Loucy (cell line): ENCODE data around the gene MRLN.

ENCODE experiments used
- H2AFZ ChIP-seq: fragments of 200-600 bp; sonication (generic); 2 replicates; pipeline ENCODE4 v1.6.0; 2016; ENCODE audit warnings: antibody characterized with exemption, mild to moderate bottlenecking, low read length, moderate library complexity
- H3F3A ChIP-seq: fragments of 200-600 bp; 2 replicates; pipeline ENCODE4 v1.6.0; 2016; ENCODE audit warnings: antibody characterized with exemption, low read depth, mild to moderate bottlenecking
- H3K27me3 ChIP-seq: fragments of 200-600 bp; sonication (generic); 2 replicates; pipeline ENCODE4 v1.6.1; 2014; ENCODE audit warnings: low read length, mild to moderate bottlenecking; ENCODE audit not compliant: insufficient read depth, poor library complexity, severe bottlenecking
- H3K36me3 ChIP-seq: fragments of 200-600 bp; sonication (generic); 2 replicates; pipeline ENCODE4 v1.6.1; 2016; ENCODE audit warnings: low read length; ENCODE audit not compliant: insufficient read depth
- H3K4me1 ChIP-seq: fragments of 200-600 bp; sonication (generic); 2 replicates; pipeline ENCODE4 v1.5.1; 2014; ENCODE audit warnings: low read length, mild to moderate bottlenecking; ENCODE audit not compliant: insufficient read depth, poor library complexity, severe bottlenecking
- H3K4me2 ChIP-seq: fragments of 200-600 bp; sonication (generic); 2 replicates; pipeline ENCODE4 v1.6.0; 2014; ENCODE audit warnings: antibody characterized with exemption, low read length, low read depth, mild to moderate bottlenecking; ENCODE audit not compliant: poor library complexity, severe bottlenecking
- H3K4me3 ChIP-seq: fragments of 200-600 bp; sonication (generic); 2 replicates; pipeline ENCODE4 v1.5.1; 2014; ENCODE audit warnings: low read length, mild to moderate bottlenecking, mixed read lengths; ENCODE audit not compliant: poor library complexity, severe bottlenecking
- H3K79me2 ChIP-seq: fragments of 200-600 bp; sonication (generic); 2 replicates; pipeline ENCODE4 v1.6.1; 2014; ENCODE audit warnings: low read length; ENCODE audit not compliant: insufficient read depth
- H3K9ac ChIP-seq: fragments of 200-600 bp; sonication (generic); 2 replicates; pipeline ENCODE4 v1.6.0; 2014; ENCODE audit warnings: mild to moderate bottlenecking, low read depth, low read length, moderate library complexity; ENCODE audit not compliant: poor library complexity, severe bottlenecking
- H3K9me2 ChIP-seq: fragments of 200-600 bp; sonication (generic); replicated peaks from 2 replicates; pipeline ENCODE4 v1.6.1; 2016; ENCODE audit warnings: low read depth, low read length, mixed read lengths
- H3K9me3 ChIP-seq: fragments of 200-600 bp; sonication (generic); 2 replicates; pipeline ENCODE4 v1.6.1; 2014; ENCODE audit warnings: mild to moderate bottlenecking, antibody characterized with exemption, low read length, low read depth; ENCODE audit not compliant: insufficient read depth
- H4K20me1 ChIP-seq: fragments of 200-600 bp; sonication (generic); 2 replicates; pipeline ENCODE4 v1.6.0; 2014; ENCODE audit warnings: antibody characterized with exemption, low read length, mild to moderate bottlenecking; ENCODE audit not compliant: insufficient read depth, poor library complexity, severe bottlenecking
- EZH2phosphoT487 ChIP-seq: fragments of 200-600 bp; IDR thresholded peaks from 2 replicates; pipeline ENCODE4 v1.6.1; 2018; ENCODE audit warnings: antibody characterized with exemption, mild to moderate bottlenecking, moderate library complexity, borderline replicate concordance
- TF ChIP-seq, protein P1 (sequence below): fragments of 200-600 bp; sonication (generic); conservative IDR thresholded peaks from 2 replicates; pipeline ENCODE4 v1.5.1; 2014; ENCODE audit warnings: mild to moderate bottlenecking, antibody characterized with exemption, low read length

Gene MRLN

DNA sequence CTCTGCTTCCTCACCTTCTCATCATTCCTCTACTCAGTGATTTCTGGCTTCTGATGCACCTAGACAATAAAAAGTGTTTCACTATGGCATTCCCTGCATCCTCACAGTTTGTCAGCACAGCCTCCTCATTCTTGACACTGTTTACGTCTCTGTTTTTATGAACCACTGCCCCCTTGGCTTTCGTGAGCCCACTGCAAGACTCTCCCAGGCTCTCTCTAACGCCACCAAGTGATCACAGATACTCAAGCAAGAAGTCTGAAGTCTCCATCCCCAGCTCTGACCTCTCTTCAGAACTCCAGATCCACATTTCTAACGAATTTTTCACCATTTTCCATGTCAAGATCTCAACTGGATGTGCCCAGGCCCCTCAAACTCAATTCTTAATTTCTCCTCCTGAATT is 52.5 kb downstream of the MRLN start:
- Histone ChIP-seq H4K20me1 (no peaks in the 10 kb centered on the region), H3K79me2 (no peaks in the 10 kb centered on the region), H3K9me2 (no peaks in the 10 kb centered on the region), H3F3A (no peaks in the 10 kb centered on the region), H3K36me3 (no peaks in the 10 kb centered on the region), H3K4me1 (peaks cover 4% of the 10 kb centered on the region), H3K9ac (no peak overlapping the region), H3K9me3 (no peaks in the 10 kb centered on the region), H3K27me3 (no peaks in the 10 kb centered on the region), H3K4me3 (no peak overlapping the region), H2AFZ (no peak overlapping the region), H3K4me2 (no peak overlapping the region)
- no peak for TF ChIP-seq EZH2phosphoT487
- TF ChIP-seq, protein P1, sequence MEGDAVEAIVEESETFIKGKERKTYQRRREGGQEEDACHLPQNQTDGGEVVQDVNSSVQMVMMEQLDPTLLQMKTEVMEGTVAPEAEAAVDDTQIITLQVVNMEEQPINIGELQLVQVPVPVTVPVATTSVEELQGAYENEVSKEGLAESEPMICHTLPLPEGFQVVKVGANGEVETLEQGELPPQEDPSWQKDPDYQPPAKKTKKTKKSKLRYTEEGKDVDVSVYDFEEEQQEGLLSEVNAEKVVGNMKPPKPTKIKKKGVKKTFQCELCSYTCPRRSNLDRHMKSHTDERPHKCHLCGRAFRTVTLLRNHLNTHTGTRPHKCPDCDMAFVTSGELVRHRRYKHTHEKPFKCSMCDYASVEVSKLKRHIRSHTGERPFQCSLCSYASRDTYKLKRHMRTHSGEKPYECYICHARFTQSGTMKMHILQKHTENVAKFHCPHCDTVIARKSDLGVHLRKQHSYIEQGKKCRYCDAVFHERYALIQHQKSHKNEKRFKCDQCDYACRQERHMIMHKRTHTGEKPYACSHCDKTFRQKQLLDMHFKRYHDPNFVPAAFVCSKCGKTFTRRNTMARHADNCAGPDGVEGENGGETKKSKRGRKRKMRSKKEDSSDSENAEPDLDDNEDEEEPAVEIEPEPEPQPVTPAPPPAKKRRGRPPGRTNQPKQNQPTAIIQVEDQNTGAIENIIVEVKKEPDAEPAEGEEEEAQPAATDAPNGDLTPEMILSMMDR, result peak; percentile 80

DNA sequence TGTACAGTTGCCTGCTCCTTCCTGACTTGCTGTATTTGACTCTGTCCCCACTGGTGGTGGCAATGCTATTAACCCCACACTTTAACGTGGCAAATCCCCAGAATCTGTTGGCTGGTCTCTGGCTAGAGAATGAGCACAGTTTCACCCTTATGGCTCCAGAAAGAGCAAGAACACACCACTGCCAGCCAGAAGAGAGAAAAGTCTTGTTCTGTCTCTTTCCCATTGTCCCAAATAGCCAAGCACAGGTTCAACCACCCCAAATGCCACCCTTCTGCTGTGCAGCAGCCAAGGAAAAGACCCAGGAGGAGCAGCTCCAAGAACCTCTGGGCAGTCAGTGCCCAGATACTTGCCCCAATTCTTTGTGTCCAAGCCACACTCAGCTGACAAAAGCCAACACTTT is 54.9 kb downstream of the MRLN start:
- Histone ChIP-seq H3K36me3 (no peaks in the 10 kb centered on the region), H3K9me2 (no peaks in the 10 kb centered on the region), H3K4me1 (peaks cover 4% of the 10 kb centered on the region), H3K9me3 (no peaks in the 10 kb centered on the region), H3K79me2 (no peaks in the 10 kb centered on the region), H3K9ac (no peak overlapping the region), H3K4me2 (no peak overlapping the region), H4K20me1 (no peaks in the 10 kb centered on the region), H2AFZ (no peak overlapping the region), H3K27me3 (no peaks in the 10 kb centered on the region), H3K4me3 (no peak overlapping the region), H3F3A (no peaks in the 10 kb centered on the region)
- TF ChIP-seq, protein P1, result no peak
- no peak for TF ChIP-seq EZH2phosphoT487

DNA sequence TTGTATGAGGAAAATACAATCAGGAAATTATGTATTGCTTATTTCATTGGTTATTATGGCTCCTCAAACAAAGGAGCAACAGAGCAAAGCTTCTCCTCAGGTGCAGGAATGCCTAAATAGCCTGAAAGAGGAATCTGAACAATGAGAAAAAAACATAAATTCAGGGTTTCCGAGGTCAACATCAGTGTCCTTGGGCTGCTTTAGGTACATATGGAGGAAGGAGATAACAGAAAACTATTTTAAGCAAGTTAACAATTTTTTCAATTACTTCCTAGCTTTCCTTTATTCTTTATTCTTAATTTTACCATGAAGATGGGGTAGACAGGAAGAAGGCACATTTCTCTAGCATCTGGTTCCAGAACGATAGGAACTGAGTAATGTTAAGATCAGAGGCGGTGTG is 57.6 kb downstream of the MRLN start:
- Histone ChIP-seq H3K27me3 (no peaks in the 10 kb centered on the region), H3K36me3 (no peaks in the 10 kb centered on the region), H3K9ac (no peak overlapping the region), H3K4me2 (no peak overlapping the region), H3K9me2 (no peaks in the 10 kb centered on the region), H3K4me3 (no peak overlapping the region), H2AFZ (no peak overlapping the region), H3K9me3 (no peaks in the 10 kb centered on the region), H4K20me1 (no peaks in the 10 kb centered on the region), H3K4me1 (peaks cover 4% of the 10 kb centered on the region), H3K79me2 (no peaks in the 10 kb centered on the region), H3F3A (no peaks in the 10 kb centered on the region)
- TF ChIP-seq, protein P1, result no peak
- TF ChIP-seq EZH2phosphoT487, result no peak
